HCT116 (cell line): ENCODE data around the gene TRIM68. TPM values are rescaled to one million over a fixed set of nuclear protein-coding genes. Genes with fewer than 3 reads are reported as not detected.

ENCODE experiments used
- ATAC-seq: fragments of 200-7000 bp; cut with Tn5 transposase; 2 replicates; pipeline ENCODE4 v1.9.1; 2020; ENCODE audit warnings: mild to moderate bottlenecking, moderate library complexity
- BruUV-seq: library from RNA; stranded (reverse); fragments of 400-500 nt; replicated peaks from 2 replicates; lab custom pipeline; 2021; lab: Mats Ljungman, UMichigan
- CTCF ChIA-PET: fragments of 300-600 bp; sonication (Branson Sonifier 250); formaldehyde crosslinking; loops from one replicate; lab custom pipeline; 2021; ENCODE audit warnings: antibody characterized with exemption; lab: Charles Lee
- POLR2A ChIA-PET: fragments of 300-600, 350-600 bp; sonication (Branson Sonifier 250); formaldehyde crosslinking; loops from one replicate; lab custom pipeline; 2021; ENCODE audit warnings: antibody characterized with exemption; lab: Charles Lee
- RAD21 ChIA-PET, 2 experiments: fragments of 300-600 bp; sonication (Branson Sonifier 250); formaldehyde crosslinking; loops; one replicate each; lab custom pipeline; 2023; ENCODE audit warnings: low total read pairs in 2 of 2; ENCODE audit not compliant: uncharacterized antibody in 2 of 2, unreplicated experiment in 2 of 2, low non-redundant PET in 1 of 2; lab: Charles Lee
- DNase-seq: peaks from one replicate; pipeline ENCODE4 v3.0.0-alpha.2; 2010; ENCODE audit warnings: low read depth, low spot score
- H2AFZ ChIP-seq: fragments of 200-600 bp; shearing (Covaris generic), sonication (generic); 2 replicates; pipeline ENCODE4 v1.6.1; 2017; ENCODE audit warnings: low read depth, mixed run types, mixed read lengths, antibody characterized with exemption, low read length; ENCODE audit not compliant: poor library complexity, severe bottlenecking
- H3K27ac ChIP-seq: 2 replicates; pipeline ENCODE4 v1.5.1; 2012; ENCODE audit warnings: low read depth, low read length
- H3K27me3 ChIP-seq: fragments of 200-600 bp; sonication (generic); 2 replicates; pipeline ENCODE4 v1.6.1; 2016; ENCODE audit warnings: mixed run types, low read length, mixed read lengths; ENCODE audit not compliant: insufficient read depth
- H3K36me3 ChIP-seq, 2 experiments: fragments of 200-500 bp in 1 of 2; fragments of 200-600 bp in 1 of 2; sonication (Bioruptor generic) in 1 of 2; sonication (generic) in 1 of 2; 2 replicates each; pipeline versions ENCODE4 v1.5.1 to v1.6.1; 2014 to 2016; ENCODE audit warnings: low read length in 2 of 2, inconsistent platforms in 1 of 2, mixed read lengths in 1 of 2, mixed run types in 1 of 2; ENCODE audit not compliant: insufficient read depth in 2 of 2, control insufficient read depth in 1 of 2
- H3K4me1 ChIP-seq, 2 experiments: fragments of 200-600 bp in 1 of 2; sonication (generic) in 1 of 2; 2 replicates each; pipeline versions ENCODE4 v1.5.1 to v1.6.1; 2012 to 2017; ENCODE audit warnings: low read length in 2 of 2, inconsistent platforms in 1 of 2, mild to moderate bottlenecking in 1 of 2, mixed read lengths in 1 of 2, mixed run types in 1 of 2, moderate library complexity in 1 of 2; ENCODE audit not compliant: insufficient read depth in 2 of 2, control insufficient read depth in 1 of 2
- H3K4me2 ChIP-seq: fragments of 200-600 bp; sonication (generic); 2 replicates; pipeline ENCODE4 v1.6.1; 2017; ENCODE audit warnings: mixed run types, low read length, mixed read lengths
- H3K4me3 ChIP-seq, 2 experiments: fragments of 200-600 bp in 1 of 2; sonication (generic) in 1 of 2; replicated peaks in 1 of 2; 2 replicates each; pipeline ENCODE4 v1.5.1; 2011 to 2016; ENCODE audit warnings: low read length in 2 of 2, control low read depth in 1 of 2, low read depth in 1 of 2, mild to moderate bottlenecking in 1 of 2, mixed read lengths in 1 of 2, mixed run types in 1 of 2
- H3K79me2 ChIP-seq: fragments of 200-600 bp; sonication (generic); 2 replicates; pipeline ENCODE4 v1.6.1; 2017; ENCODE audit warnings: mild to moderate bottlenecking, mixed run types, low read length, moderate library complexity, mixed read lengths; ENCODE audit not compliant: insufficient read depth
- H3K9ac ChIP-seq: fragments of 200-600 bp; sonication (generic); 2 replicates; pipeline ENCODE4 v1.6.1; 2016; ENCODE audit warnings: low read length, mixed read lengths
- H3K9me2 ChIP-seq: fragments of 200-600 bp; sonication (generic), shearing (Covaris generic); 2 replicates; pipeline ENCODE4 v1.6.1; 2017; ENCODE audit warnings: mixed run types, mild to moderate bottlenecking, moderate library complexity; ENCODE audit not compliant: insufficient read depth
- H3K9me3 ChIP-seq, 2 experiments: fragments of 200-500 bp in 1 of 2; fragments of 200-600 bp in 1 of 2; sonication (Bioruptor generic) in 1 of 2; sonication (generic) in 1 of 2; 2 replicates each; pipeline ENCODE4 v1.6.1; 2014 to 2017; ENCODE audit warnings: low read length in 2 of 2, mixed read lengths in 2 of 2, inconsistent platforms in 1 of 2, low read depth in 1 of 2, mild to moderate bottlenecking in 1 of 2, mixed run types in 1 of 2, moderate library complexity in 1 of 2; ENCODE audit not compliant: control insufficient read depth in 1 of 2, insufficient read depth in 1 of 2
- H4K20me1 ChIP-seq: fragments of 200-600 bp; sonication (generic), shearing (Covaris generic); 2 replicates; pipeline ENCODE4 v1.6.1; 2017; ENCODE audit warnings: mixed run types, mild to moderate bottlenecking, moderate library complexity; ENCODE audit not compliant: insufficient read depth
- ATF3 ChIP-seq: IDR thresholded peaks from 2 replicates; pipeline ENCODE4 v1.6.1; 2012
- CEBPB ChIP-seq: IDR thresholded peaks from 2 replicates; pipeline ENCODE4 v1.6.1; 2012; ENCODE audit warnings: low read depth
- CTCF ChIP-seq, 3 experiments: fragments of 200-600 bp in 1 of 3; sonication (generic) in 1 of 3; IDR thresholded peaks in 2 of 3; conservative IDR thresholded peaks in 1 of 3; 2 replicates each; pipeline ENCODE4 v1.5.1; 2012 to 2017; ENCODE audit warnings: low read depth in 2 of 3, low read length in 2 of 3, antibody characterized with exemption in 1 of 3, borderline replicate concordance in 1 of 3, control low read depth in 1 of 3, mild to moderate bottlenecking in 1 of 3, mixed read lengths in 1 of 3, mixed run types in 1 of 3, moderate library complexity in 1 of 3; ENCODE audit not compliant: insufficient read depth in 1 of 3
- ELF1 ChIP-seq: IDR thresholded peaks from 2 replicates; pipeline ENCODE4 v1.6.1; 2012; ENCODE audit warnings: low read depth, borderline replicate concordance
- EZH2 ChIP-seq: fragments of 200-600 bp; sonication (generic); IDR thresholded peaks from 2 replicates; pipeline ENCODE4 v1.6.1; 2017; ENCODE audit warnings: antibody characterized with exemption, mixed run types
- JUND ChIP-seq: IDR thresholded peaks from 2 replicates; pipeline ENCODE4 v1.6.1; 2012
- MAX ChIP-seq: IDR thresholded peaks from 2 replicates; pipeline ENCODE4 v1.6.1; 2012
- POLR2A ChIP-seq: IDR thresholded peaks from 2 replicates; pipeline ENCODE4 v1.7.0; 2011; ENCODE audit warnings: borderline replicate concordance; ENCODE audit not compliant: insufficient read depth, insufficient read length; ENCODE audit errors: extremely low read depth
- RAD21 ChIP-seq: IDR thresholded peaks from 2 replicates; pipeline ENCODE4 v1.6.1; 2012; ENCODE audit warnings: low read depth, mild to moderate bottlenecking
- SP1 ChIP-seq: IDR thresholded peaks from 2 replicates; pipeline ENCODE4 v1.6.1; 2012; ENCODE audit warnings: low read depth
- TCF7L2 ChIP-seq: IDR thresholded peaks from 2 replicates; pipeline ENCODE4 v1.7.0; 2011; ENCODE audit warnings: borderline replicate concordance, inconsistent platforms; ENCODE audit not compliant: insufficient read depth, insufficient read length; ENCODE audit errors: extremely low read depth
- ZBTB33 ChIP-seq: IDR thresholded peaks from 2 replicates; pipeline ENCODE4 v1.6.1; 2011; ENCODE audit warnings: mild to moderate bottlenecking, low read length, moderate library complexity; ENCODE audit not compliant: insufficient replicate concordance; ENCODE audit errors: extremely low read depth
- ZFX ChIP-seq: fragments of 450-650 bp; IDR thresholded peaks from 2 replicates; pipeline ENCODE4 v1.6.1; 2017
- ZNF274 ChIP-seq: fragments of 200-500 bp; sonication (Bioruptor generic); IDR thresholded peaks from 2 replicates; pipeline ENCODE4 v1.6.1; 2014; ENCODE audit warnings: mild to moderate bottlenecking, low read depth, low read length, inconsistent platforms
- intact Hi-C: fragments of 100-400 bp; cut with micrococcal nuclease; formaldehyde crosslinking; loops from 2 replicates; pipeline ENCODE4 v1.10.0; 2022
- total RNA-seq: library from RNA; stranded (reverse); gene quantifications from one replicate; pipeline ENCODE4 v1.2.1, GENCODE V29; 2021; ENCODE audit not compliant: unreplicated experiment

TRIM68 gene
- total RNA-seq, 1 experiment from 2014 or later, result 8.3 TPM

- no peak overlapping the region for H3K27ac ChIP-seq
- H3K4me3 ChIP-seq, result no peak overlapping the region
- peaks cover 75% of the 10 kb centered on the region for H3K27me3 ChIP-seq
- ATAC-seq (no peak), DNase-seq (no peak)
- no peaks in the 10 kb centered on the region for H3K79me2 ChIP-seq
- H3K9ac ChIP-seq, result no peak overlapping the region
- ChIA-PET POLR2A (no interaction called here), CTCF (no interaction called here), RAD21 (no interaction called here)
- H4K20me1 ChIP-seq, result no peaks in the 10 kb centered on the region
- H3K9me3 ChIP-seq, result no peaks in the 10 kb centered on the region
- BruUV-seq, result no TSS peak
- H3K4me2 ChIP-seq, result no peak overlapping the region
- no peaks in the 10 kb centered on the region for H3K4me1 ChIP-seq
- intact Hi-C loops, result no loop called here
- TF ChIP-seq CEBPB, result no peak
- no peak for TF ChIP-seq ATF3
- no peak for TF ChIP-seq ELF1
- no peak for TF ChIP-seq JUND
- no peak for TF ChIP-seq RAD21
- TF ChIP-seq MAX, result no peak
- no peaks in the 10 kb centered on the region for H3K36me3 ChIP-seq
- no peaks in the 10 kb centered on the region for H3K9me2 ChIP-seq
- H2AFZ ChIP-seq, result no peak overlapping the region
Measured at GRCh38 chr11:4578624-4579023, 29.4 kb downstream of the TRIM68 start.

- DNase-seq (no peak), ATAC-seq (no peak)
- no peak overlapping the region for H3K27ac ChIP-seq
- no peaks in the 10 kb centered on the region for H3K79me2 ChIP-seq
- BruUV-seq, result no TSS peak
- no peak overlapping the region for H2AFZ ChIP-seq
- POLR2A ChIA-PET, result no interaction called here
- H3K9me3 ChIP-seq, result no peaks in the 10 kb centered on the region
- no peak overlapping the region for H3K9ac ChIP-seq
- H4K20me1 ChIP-seq, result no peaks in the 10 kb centered on the region
- H3K4me2 ChIP-seq, result no peak overlapping the region
- RAD21 ChIA-PET, result no interaction called here
- H3K9me2 ChIP-seq, result no peaks in the 10 kb centered on the region
- CTCF ChIA-PET, result no interaction called here
- no peak overlapping the region for H3K4me3 ChIP-seq
- no peaks in the 10 kb centered on the region for H3K4me1 ChIP-seq
- intact Hi-C loops, result no loop called here
- H3K36me3 ChIP-seq, result no peaks in the 10 kb centered on the region
- H3K27me3 ChIP-seq, result peaks cover 78% of the 10 kb centered on the region
- TF ChIP-seq POLR2A (no peak), ATF3 (no peak), EZH2 (no peak), JUND (no peak), TCF7L2 (no peak), SP1 (no peak), ZNF274 (no peak), RAD21 (no peak), CTCF (IDR thresholded peaks at IDR 0.05 in 2 of 3, conservative IDR thresholded peaks at IDR 0.05 in 1 of 3; ENCODE audit: borderline replicate concordance in 1 of 3, insufficient read depth in 1 of 3, low read depth in 2 of 3, low read length in 2 of 3) (no peak), ZBTB33 (no peak), ZFX (no peak)
Measured at GRCh38 chr11:4577761-4578160, 30.3 kb downstream of the TRIM68 start.
